Stimulated activated CD4-positive, alpha-beta T cell treated with anti-CD3 and anti-CD28 coated beads, Interleukin-2, amount 100 ng/mL, for 24 hours (primary cell): ENCODE data around the gene HOXC13.

ENCODE experiments used
- DNase-seq, 2 donors: peaks; one replicate each; pipeline ENCODE4 v3.0.0-alpha.2; 2020

HOXC13 gene

DNA sequence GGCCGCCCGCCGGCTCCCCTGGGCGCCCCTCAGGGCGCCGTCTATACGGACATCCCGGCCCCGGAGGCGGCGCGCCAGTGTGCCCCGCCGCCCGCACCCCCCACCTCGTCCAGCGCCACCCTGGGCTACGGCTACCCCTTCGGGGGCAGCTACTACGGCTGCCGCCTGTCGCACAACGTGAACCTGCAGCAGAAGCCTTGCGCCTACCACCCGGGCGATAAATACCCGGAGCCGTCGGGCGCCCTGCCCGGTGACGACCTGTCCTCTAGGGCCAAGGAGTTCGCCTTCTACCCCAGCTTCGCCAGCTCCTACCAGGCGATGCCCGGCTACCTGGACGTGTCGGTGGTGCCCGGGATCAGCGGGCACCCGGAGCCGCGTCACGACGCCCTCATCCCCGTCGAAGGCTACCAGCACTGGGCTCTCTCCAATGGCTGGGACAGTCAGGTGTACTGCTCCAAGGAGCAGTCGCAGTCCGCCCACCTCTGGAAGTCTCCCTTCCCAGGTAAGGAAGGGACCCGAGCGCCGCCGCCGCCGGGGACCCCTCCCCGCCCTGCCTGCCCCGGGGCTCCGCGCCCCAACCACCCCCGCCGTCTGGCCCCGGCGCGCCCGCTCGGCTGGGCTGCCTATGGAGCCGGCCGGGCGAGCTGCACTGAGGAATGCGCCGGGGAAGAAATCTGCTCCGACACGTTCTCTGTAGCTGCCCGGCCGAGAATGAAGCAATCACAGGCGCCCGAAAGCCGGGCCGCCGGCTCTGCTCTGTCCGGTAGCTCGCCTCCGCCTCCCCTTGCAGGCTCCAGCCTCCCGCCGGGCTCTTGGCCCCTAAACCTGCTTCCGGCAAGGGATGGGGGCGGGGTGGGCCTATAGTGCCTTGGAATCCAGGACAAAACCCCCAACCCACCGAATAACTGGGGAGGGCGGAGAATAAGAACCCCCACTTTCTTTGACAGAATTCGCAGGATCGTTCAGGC lies 794 bp downstream of the HOXC13 start:
- no peak for DNase-seq

DNA sequence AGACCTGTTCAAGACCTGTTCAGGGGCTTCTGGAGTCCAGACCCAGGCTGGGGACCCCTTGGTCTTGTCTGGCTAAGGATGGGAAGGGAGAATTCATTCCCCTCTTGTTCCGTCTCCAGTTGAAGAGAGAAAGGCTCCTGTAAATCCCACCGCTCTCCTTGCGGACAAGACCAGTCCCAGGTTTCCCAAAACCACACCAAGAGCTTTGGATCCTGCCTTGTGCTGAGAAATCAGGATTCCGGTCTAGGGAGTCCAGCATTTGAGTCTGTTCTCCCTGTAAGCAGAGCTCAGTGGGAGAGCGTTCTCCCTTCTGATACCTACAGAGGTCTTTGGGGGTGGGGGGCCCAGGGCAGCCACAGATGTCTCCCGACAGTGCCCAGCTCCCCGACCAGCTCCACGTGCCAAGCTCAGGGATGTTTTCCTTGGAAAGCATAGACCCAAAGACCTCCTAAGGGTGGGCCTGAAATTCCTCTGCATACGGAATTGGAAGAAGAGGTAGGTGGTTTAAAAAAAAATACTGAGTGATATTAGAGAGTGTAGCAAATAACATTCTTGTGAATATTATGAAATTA lies 1.9 kb downstream of the HOXC13 start:
- DNase-seq, result no peak

DNA sequence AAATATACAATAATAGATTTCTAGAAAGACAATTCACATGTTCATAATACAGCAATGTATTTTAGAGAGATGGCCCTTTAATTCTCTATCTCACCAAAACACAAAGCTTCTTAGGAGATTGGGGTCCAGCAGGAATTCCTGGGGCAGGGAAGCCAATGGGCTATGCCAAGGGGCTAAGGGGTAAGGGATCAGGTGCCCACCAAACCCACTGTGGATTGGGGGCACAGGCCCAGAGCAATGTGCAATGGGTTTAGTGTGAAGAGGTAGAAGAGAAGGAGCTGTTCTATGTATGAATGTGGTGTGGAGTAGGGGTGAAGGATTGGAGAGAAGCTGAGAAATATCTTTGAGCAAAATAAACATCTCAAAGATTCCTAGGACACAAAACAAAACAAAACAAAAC lies 2.6 kb downstream of the HOXC13 start:
- DNase-seq, result no peak

DNA sequence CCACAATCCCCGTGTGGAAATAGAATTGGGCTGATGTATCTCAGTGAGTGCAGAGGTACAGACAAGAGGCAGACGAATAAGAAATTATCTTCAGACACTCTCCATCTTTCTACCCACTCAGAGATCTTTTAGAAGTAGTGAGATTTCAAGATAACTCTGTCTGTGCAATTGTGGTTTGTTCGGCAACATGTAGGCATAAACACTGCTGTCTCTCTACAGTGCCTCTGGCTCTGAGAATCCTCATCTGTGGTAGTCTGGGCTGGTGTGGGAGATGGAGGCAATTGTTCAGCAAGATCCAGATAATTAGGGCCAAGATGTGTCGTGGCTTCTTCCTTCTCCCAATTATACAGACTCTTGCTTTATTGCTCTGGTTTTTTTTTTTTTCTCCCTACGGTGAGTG lies 3.1 kb downstream of the HOXC13 start:
- no peak for DNase-seq

DNA sequence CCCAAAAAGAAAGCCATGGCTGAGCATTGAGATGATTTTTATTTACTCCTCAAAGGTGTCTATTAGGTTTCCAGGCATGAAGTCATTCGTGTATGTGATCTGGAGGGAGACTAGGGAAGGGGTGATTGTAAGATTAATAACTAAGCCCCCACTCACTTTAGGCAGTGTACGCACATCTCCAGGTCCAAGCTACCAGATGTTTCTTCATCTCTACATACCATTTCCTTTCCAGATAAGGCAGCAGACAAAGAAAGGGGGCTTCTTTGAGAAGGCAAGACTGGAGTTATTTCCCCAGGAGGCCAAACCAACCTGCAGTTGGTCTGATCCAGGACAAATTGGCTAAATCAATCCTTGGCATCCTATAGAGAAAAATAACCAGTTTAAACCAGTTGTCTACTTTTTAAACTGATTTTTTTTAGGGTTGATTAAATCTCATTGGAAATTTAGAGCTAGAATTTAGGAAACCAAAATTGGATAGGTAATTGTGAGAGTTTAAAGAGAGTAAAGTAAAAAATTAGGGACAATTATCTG lies 3.9 kb downstream of the HOXC13 start:
- DNase-seq, result no peak

DNA sequence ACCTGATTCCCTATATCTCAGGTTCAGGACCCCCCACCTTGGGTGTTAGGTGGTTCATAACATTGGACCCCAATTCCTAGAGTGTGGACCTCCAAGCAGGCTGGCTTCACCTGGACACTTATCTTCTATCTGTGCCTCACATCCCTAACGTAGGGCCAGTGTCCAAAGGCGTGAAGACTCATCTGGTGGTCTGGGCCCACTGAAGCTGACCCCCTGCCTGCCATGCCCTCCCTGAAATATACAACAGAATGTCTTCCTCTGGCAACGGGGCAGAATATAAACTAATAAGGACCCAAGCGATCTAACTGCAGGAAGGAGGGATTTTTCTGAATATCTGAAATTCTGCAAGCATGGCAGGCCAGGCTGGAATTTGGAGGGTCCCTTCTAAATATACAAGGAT lies 5.6 kb downstream of the HOXC13 start:
- DNase-seq, result no peak

DNA sequence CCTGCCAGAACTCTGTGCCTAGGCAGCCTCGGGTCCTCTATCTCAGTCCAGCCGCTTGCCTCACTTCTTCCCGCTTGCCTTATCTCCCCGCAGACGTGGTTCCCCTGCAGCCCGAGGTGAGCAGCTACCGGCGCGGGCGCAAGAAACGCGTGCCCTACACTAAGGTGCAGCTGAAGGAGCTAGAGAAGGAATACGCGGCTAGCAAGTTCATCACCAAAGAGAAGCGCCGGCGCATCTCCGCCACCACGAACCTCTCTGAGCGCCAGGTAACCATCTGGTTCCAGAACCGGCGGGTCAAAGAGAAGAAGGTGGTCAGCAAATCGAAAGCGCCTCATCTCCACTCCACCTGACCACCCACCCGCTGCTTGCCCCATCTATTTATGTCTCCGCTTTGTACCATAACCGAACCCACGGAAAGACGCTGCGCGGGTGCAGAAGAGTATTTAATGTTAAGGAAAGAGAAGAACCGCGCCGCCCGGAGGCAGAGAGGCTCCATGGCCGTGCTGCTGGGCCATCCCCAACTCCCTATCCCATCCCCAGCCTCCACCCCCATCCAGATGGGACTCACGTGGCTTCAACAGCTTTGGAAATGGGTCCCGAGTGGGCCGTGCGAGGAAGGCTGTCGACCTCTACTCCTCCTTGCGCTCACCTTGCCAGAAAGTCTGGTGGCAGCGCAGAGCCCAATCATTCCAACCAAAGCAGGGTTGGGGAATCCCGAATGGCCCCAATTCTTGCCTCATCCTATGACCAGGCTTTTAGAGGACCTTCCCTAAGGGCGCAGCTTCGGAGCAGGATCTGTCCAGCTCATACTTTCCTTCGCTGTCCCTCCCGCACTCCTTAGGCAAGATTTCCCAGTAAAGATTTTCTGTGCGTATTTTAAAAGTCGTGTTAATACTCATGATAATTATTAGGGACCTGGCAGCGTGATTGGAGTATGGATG lies 6.5 kb downstream of the HOXC13 start:
- DNase-seq, result no peak

DNA sequence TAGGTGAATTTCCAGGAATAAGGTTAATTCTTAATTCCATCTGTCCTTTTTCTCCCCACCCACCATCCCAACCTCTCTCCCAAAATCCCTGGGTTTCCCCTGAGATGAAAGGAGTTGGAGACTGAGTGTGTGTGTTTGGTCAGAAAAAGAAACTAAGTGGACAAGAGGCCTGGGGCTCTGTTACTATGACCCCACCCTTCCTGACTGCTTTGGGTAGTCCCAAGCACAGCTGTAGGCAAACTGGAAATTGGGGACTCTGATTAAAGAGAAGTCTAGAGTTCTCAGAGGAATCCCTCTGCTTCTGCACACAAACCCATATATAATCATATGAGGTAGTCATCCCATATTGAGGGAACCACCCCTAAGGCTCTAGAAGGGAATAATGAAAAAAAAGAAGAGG lies 9.1 kb downstream of the HOXC13 start:
- DNase-seq, result no peak

DNA sequence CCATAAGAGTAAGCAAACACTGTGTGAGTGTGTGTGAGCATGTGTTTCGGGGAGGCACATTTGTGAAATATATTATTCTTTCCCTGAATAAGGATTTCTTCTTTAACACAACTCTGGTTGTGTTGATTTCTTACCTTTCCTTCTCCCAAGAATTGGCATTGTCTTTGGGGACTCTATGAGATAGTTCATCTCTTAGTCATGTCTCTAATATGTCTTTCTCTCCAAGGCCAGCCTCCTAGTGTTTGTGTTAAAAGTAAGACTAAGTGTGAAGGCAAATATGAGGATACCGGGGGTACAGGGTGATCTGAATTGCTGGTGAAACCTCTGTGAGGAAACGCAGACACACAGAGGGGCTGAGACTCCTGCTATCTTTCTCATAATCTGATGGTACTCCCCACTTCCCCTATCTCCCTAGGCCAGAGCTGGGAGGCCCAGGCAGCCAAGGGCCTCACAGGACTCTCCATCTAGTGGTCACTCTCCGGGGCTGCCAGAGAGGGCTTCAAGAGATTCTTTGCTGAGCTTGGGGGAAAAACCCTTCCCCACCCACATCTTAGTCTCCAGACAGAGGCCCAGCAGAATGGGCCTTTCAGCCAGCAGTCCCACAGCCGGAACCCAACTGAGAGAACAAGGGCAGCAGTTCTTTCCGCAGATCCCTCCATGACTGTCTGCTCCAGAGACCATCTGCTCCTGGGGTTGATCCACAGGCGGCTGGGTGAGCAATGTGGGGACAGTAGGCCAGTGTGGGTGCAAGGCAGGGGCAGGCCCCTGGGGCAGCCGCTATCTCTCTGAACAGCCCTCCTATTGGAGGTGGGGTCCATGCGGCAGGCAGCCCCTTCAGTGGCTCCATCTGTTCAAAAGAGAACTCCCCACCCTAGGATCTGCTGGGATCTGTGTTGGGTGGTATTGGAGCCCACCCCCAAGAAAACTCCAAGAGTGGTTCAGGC lies 10.3 kb downstream of the HOXC13 start:
- no peak for DNase-seq

DNA sequence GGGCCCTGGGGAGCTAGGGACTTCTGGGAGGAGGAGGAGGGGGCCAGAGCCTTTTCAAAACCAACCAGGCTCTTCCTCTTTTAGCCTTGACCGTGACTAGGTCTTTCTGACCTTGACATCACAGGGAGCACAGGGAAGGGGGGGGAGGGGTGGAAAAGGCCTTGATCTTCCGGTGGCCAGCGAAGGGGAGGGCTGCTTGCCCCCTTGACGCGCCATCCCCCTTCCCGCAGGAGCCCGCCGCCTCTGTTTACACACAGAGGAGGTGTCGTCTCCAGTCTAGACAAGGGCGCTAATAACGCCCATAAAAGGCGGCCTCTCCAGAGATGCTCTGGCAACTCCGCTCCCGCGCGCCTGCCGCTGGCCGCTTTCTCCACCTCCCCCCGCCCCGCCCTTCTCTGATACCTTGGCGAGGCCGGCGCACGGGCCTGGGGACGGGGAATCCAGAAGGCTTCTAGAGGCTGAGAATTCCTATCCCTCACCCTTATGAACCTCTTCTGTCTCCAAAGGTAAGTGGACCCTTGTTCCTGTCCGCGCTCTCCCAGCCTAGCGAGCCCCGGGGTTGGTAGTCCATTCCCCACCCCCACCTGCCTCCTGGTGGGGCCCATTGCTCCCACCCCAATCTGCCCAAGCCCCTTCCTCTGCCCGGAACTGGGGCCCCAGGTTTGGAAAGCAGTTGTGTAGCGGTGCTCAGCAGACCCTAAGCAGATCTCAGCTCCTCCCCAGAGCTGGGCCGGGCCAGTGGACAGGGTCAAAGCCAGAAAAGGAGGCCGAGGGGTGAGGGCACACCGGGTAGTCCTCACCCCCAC lies 11.2 kb downstream of the HOXC13 start:
- DNase-seq, result no peak

DNA sequence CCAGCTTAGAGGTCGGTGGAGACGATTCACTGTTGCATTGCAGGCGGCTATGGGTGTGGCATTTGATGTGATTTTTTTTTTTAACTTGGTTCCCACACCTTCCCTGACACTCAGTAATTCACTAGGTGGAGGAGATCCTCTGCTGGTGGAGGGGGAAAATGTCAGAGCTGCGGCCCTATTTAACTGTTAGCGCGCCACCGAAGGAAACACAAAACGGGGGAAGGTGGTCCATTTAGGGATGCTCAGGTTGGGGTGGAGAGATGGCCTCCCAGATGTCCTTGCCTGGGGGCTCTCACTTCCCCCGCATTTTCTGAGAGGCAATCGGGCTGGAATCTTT lies 11.8 kb downstream of the HOXC13 start:
- no peak for DNase-seq

DNA sequence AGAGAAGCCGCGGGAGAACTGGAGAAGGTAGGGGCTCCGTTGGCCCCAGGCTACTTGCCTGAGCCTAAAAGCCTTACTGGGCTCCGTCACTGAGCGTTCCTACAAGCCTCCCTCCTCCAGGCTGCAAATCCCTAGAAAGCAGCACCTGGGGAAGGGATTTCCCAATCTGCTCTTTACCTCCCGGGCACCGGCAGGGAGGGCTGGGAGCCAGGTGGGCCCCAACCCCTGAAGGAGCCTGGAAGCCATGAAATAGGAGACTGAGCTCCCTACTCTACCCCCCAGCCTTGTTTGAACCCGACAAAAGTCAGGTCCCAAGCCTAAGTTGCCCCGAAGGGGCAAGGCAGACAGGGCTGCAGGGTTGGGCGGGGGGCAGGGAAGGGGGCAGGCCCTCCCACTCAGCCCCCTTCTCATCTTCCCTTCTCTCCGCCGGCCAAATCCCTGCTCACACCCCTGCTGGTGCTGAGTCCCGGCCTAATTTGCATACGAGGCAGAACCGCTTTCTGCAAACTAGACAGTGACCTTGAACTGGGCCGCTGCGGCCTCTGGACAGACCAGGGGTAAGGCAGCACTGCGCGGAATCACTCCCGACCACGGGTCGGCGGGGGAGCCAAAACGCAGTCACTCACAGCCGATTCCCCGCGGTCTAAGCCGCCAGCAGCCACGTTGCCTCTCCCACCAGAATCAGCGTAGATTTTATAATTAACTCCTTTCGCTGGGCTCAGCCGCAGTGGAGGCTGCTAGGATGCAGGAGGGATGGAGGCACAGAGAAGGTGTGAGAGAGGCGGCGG lies 12.4 kb downstream of the HOXC13 start:
- DNase-seq, result no peak

DNA sequence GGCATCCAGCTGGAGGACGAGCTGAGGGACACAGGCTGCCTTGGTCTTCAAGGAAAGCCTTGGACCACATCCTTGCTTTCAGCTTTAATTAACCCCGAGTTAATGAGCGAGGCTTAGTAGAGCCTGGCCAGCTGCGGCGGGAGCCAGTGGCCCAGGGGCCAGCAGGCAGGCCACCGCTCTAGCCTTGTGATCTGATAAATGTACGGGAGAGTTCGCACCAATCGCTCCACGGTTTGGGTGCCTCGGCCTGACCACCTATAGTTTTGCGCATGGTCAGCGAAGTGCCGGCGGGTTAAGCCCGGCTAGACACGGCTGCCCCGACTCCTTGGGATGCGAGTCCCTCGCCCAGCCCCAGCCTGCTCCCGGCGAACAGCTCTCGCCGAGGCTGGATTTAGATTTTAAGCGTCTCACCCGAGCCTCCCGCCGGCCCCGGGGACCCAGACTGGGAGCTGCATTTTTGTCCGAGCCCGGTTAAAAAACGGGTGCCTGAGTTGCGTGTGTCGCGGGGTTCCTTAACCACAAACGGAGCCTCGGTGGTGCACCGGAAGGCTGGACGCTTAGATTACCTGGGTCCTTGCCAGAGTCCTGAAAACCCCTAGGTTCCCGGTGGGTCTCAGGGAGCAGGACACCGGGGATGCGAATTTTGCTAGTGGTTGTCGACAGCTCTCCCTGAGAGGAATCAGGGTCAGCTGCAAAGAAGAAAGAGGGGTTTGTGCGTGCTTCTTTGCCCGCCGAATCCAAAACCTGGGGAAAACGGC lies 13.1 kb downstream of the HOXC13 start:
- no peak for DNase-seq

DNA sequence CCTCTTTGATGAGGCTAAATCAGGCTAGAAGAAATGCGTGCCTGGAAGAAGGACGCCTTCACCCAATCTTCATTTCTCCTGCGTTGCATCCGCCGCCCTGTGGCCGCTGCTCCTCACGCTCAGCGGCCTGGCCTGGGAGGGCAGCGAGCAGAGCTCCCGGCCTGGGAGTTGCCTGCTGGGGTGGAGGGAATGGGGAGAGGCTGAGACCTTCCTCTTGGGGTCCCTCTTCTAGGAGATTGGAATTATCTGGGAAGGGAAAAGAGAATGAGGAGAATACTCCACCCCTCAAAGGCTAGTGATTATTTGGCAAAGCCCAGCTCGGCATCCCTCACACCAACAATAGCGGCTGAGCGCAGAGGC lies 13.7 kb downstream of the HOXC13 start:
- no peak for DNase-seq

DNA sequence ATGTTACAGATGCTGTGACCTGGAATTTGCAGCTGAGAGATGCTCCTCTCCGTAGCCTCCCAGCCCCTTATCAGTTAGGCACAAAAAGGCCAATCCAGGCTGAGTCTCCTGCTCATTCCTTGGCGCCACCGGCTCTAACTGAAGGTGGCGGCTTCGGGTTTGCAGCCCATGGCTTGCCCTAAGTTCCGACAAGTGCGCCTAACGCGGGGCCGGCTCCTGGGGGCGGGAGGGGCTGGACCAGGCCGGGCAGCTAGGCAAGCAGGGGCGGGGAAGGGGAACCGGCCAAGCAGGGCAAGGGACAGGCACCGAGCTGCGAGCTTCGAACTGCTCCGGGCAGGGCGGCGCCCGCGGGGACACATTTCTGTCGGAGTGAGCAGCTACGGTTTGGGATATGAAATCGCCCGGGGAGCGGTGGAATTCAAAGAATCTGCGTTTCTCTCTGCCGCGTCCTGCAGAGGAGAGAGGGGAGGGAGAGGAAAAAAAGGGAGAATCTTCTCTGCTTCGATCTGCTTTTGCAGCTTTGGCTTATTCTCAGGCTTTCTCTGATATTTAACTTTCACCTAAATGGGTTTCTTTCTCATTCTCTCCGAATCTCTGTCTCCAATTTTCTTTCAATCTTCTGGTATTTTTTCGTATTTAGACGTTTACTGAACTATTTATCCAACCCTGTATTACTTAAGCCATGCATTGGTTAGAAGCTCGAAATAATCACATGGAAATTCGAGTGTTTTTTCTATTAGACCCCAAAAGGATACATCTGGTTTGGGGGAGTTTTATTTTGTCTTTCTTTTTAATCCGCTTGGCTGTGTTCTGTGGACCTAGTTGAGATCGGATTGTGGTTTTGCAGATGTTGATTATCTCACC lies 14.5 kb downstream of the HOXC13 start:
- no peak for DNase-seq

DNA sequence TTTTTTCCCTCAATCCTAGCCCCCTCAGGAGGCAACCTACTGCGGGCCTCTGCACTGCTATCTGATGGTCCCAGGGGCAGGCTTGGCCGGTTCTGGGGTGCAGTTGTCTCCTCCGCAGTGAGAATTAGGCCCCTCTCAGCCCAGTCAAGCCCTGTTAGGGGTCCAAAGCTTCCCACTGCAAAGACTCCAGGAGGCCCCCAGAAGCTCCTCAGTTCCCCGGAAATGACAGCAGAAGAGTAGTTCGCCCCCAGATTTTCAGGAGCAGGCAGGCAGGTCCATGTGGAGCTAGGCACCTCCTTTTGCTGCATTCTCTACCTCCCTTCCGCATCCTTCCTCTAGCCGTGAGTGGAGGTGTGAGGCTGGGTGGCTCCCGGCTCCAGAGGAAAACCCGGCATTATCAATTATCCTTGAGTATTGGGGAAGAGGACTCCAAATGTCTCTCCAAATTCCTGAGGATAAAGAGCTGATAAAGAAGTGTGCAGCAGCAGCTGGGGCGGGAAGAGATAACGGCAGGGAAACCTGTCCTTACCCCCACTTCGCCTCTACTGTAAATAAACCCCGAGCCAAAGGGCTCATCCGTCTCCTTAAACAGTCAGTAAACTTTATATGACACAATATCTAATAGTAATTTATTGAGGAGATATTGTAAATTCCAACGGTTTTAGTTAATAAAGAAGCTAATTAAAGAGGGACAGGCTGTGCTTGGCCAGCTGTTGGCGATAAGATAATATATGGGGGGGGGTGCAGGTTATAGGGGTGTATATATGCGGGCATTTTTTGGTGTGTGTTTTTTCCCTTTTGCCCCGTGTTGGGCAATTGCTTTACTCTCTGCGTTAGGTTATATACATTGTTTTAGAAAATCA lies 15.4 kb downstream of the HOXC13 start:
- no peak for DNase-seq

DNA sequence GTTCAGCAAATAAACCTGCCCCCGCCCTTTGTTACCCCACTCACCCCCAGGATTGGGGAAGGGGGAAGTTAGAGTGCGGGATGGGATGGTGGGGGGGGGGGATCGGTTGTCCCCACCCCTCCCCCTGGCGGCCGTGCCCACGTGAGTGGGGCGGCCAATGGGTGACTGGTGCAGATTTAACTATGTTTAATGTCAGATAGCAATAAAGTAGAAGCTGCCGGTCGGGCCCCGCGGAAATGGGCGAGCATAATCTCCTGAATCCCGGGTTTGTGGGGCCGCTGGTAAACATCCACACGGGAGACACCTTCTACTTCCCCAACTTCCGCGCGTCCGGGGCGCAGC lies 16.0 kb downstream of the HOXC13 start, which contains the start of gene HOXC12:
Gene HOXC12 (plus strand): TSS at position 210 of the 342 bp plus-strand sequence. CDS start 27 bp downstream, at position 237.
- no peak for DNase-seq
